Right hindlimb (tissue), 1 donor: ENCODE measurements around the gene PCSK6.

ENCODE experiments used
- DNase-seq: peaks from one replicate; pipeline ENCODE4 v3.0.0-alpha.2; 2018

PCSK6 gene

DNA sequence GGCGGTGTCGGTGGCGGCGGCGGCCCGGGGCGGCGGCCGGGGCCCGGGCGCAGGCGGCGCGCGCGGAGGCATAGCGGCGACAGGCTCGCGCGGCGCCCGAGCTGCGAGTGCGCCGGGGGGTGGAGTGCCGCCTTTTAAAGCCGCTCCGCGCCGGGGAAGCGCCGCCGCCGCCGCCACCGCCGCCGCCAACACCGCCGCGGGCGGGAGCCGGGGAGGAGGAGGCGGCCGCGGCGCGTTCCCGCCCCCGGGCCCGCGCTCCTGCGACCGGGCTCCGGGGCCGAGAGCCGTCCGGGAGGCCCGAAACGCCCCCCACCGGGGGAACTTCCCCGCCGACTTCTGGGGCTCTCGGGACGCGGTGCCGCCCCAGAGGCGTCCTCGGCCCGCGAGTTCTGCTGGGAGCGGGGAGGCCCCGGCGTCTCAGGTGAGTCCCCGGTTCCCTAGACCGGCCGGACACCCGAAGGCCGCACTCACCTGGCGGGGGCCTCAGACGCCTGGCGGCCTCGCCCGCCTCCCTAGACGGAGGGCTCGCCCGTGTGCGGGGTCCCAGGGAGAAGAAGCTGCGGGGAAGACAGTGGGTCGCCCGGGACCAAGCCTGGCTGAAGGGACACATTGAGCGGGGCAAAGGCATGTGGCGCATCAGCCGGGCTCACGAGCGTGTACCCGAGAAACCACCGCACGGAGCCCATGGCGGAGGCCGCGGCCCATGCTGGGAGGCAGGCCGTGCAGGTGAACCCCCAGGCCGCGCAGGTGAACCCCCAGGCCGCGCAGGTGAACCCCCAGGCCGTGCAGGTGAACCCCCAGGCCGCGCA, at the start of gene PCSK6:
Gene PCSK6, minus strand, starts transcription at position 109 of the 809 bp plus-strand sequence. Its CDS starts 37 bp downstream, at position 72.
- no peak for DNase-seq

DNA sequence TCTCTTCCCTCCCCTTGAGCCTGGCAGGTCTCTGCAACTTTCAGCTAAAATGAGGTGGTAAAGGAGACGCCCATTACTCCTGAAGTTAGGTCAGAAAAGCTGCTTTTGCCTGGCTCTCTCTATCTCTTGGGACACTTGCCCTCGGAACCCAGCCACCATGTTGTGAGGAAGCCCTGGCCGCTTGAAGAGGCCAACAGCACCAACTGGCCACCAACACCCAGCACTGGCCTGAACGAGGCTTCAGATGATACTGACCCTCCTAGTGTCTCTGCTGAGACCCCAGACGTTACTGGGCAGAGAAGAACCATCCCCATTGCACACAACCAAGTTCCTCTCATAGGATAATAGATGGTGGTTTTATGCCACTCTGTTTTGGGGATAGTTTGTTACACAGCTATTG, 49.5 kb upstream of the PCSK6 start:
- DNase-seq: no peak

DNA sequence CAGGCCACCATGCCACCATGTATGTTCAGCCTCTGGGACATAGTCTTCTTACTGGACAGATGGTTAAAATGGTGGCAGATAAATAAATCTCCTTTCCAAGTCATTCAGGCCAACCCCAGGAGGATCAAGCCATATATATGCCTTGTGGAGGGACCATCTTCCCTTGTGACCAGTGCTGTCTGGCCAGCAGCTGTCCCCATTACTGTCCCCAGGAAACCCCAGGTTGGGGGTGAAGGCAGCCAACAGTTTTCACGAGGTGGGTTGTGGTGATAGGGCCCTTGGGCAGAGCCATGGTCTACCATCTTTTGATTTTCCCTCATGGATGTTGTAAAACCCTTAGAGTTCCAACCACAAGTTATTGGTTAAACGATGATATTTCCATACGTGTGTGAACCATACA, 48.7 kb upstream of the PCSK6 start:
- DNase-seq: no peak

DNA sequence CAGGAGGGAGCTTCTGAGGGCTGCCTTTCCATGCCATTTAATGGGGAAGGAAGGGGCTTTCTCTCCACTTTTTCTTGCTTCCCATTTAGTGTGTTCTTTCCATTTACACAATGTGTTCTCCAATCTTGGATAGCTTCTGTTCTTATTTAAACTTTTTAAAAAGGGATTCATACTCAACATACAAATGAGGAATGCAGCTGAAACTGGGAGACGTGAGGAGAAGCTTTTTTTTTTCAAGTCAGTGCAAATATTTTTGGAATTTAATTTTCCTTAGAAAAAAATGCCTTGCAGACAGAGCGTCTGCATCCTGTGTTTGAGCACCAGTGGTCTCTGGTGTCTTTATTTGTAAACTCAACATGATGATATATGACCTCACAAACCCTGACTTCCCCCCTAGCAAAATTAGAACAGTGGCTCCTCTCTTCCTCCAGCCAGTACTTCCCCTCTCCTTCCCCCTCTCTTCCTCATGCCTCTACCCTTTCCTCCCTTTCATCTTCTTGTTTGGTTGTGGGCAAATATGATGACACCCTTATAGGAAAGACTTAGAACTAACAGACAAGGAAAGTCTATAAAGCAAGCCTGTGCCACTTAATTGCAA, 48.1 kb upstream of the PCSK6 start:
- DNase-seq: no peak

DNA sequence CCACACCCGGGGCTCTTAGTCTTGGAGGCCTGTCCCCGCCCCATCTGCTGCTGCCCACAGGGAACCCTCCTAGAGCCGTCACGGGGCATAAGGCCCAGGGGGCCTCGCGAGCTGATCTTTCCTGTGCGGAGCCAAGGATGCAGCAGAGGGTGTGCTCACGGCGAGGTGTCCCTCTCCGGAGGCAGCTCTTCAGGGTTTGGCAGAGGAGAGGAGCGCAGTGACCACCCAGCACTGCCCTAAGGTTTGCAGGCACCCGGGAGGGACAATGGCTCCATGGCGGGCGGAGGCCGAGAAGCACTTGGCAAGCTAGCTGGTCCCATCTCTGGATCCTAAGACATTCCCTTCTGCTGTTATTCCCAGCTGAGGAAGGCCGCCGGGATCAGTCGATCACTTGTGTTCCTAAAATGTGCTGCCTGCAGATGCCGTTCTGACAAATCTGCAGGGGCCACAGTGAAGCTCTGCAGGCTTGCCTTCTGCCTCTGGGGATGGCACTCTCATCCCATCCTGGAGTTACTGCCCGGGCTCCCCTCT, 47.4 kb upstream of the PCSK6 start:
- DNase-seq: no peak

DNA sequence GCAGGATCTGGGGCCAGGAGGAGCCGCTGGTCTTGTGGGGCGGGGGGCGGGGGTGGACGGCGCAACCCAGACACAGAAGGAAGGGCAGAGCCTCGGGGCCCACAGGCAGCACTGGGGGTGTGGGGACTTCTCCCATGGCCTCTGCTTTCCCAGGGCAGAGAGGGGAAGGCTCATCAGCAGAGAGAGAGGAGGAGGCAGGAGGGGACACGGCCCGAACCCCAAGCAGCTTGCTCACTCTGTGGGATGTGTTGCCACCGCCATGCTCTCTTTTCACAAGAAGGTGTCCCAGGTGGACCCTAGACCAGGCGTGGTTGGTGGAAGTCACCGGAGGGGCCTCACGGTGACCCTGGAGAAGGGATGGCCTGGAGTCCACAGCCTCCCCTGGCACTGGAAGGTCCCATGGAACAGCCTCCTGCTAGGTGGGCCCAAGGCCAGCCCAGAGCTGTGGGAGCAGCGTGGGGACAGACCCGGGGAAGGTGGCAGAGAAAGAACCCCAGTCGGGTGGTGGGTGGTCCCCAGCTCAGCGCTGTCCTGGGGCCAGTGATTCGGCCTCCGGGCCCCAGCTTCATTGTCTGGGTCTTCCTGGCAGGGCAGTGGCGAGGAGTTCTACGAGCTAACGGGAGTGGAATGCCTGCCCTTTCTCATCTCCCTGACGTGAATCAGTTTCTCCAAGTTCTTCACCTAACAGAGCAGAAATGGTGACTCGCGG, 46.8 kb upstream of the PCSK6 start:
- DNase-seq: no peak

DNA sequence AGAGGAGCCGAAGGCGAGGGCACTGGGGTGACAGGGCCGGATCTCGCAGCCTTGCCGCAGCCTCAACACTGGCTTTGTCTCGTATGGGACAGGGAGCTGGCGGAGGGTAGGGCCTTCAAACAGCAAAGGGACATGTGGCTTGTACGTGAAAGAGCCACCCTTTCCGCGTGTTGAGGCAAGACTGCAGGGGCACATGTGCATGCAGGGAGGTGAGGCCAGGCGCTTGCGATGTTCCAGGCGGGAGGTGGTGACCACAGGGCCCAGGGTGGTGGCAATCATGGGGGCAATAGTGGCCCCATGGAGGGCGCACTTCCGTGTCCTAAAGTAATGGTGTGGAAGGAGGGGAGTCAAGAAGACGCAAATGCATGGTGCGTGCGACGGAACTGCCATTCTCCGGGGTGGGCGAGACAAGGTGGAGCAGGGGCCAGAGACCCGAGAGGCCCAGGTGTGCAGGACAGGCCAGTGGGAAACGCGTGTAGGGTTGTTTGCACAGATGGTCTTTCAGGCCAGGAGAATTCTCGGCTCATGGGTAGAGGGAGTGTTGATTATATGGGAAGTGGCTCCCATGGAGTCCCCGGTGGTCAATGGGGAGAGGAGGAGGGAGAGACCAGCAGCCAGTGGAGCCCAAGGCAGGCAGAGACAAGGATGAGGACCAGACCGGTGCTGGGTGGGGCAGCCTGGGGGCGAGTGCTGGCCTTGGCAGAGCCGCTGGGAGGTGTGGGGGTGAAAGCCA, 45.8 kb upstream of the PCSK6 start:
- no peak for DNase-seq

DNA sequence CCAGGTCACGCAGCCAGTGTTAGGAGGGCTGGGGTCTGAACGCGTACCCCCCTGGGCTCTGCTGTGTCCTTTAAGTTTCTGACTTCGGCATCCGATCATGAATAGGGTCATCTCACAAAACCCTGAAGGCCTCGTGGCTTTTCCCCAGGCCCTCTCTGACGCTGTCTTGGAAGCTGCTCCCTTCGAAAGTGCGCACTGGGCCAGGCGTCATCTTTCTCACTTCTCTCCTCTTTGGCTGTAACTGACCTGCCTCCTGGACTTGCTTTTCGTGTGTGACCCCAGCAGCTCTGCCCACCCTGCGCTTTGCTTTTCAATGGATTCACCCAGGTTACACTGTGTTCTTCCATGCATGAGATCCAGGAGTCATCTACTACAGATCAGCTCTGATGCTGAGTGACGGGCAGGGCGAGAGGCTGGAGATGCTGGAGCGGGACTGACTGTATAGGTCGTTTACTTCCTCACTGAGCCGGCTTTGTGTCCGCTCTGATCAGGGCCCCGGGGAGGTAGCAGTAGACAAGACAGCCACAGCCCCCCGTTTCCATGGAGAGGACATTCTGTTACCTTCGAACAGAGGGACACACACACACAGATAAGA, 45.0 kb upstream of the PCSK6 start:
- DNase-seq: no peak

DNA sequence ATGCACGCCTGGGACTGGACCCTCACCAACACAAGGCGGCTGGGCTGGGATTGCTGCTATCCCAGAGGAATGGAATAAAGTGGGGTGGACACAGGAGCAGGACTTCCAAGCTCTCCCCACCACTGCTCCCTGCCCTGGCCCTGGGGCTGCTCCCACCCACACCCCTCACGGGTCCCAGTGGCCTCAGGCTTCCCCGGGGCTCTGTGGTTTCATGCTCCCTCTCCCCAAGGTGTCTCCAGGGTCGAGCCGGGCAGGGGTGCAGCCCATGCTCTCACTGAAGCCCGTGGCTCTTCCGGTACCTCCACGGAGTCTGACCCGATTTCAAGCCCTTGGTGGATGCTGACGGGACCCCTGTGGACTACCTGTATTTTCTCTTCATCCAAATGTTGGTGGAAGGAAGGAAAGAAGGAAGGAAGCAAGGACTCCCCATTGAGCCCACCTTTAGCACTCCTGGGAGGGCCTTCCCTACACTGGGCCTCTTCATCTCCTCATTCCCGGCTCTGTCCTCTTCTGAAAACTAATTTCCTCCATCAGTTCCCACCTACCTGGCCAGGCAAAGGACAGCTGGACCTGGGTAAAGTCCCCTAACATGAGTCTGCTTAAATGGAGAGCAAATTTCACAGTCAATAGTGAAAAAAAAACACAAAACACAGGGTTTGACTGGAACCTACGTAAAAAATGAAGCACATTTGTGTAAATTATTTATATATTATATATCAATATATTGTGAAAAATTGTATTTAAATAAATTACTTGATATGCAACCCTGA, 44.0 kb upstream of the PCSK6 start:
- DNase-seq: no peak

DNA sequence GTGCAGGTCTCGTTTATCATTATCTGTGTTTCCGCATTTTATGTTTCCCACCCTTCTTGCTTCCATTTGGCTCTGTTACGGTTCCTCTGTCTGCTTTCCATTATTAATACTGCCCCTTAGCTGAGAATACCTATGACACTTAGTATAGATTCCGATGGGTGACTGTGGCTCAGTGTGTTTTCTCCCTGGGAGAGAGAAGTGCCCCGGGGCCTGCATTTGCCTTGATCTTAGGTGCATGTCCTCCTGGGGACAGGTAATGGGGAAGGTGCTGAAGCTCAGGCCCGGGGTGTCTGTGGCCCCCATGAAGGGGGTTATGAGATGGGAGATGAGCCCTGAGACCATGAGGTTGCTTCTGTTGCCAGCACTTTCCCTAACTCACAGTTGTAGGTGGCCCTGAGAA, 43.4 kb upstream of the PCSK6 start:
- DNase-seq: no peak

DNA sequence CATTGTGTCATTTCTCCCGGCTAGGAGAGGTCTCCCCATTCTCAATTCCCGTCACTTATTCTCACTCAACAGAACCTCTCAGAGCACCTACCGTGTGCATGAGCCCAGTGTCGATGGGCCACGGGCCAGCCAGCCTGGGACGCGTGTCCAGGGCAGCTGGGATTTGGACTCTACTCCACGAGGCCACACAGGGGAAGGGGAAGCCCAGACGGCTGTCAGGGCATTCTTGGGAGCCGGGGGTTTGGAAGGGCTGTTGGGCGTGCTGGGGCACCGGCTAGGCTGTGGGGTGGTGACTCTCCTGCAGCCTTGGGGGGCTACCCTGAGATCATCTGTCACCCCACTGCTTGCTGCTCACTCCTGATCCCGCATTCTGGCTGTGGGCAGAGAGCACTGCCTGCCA, 41.7 kb upstream of the PCSK6 start:
- DNase-seq: no peak

DNA sequence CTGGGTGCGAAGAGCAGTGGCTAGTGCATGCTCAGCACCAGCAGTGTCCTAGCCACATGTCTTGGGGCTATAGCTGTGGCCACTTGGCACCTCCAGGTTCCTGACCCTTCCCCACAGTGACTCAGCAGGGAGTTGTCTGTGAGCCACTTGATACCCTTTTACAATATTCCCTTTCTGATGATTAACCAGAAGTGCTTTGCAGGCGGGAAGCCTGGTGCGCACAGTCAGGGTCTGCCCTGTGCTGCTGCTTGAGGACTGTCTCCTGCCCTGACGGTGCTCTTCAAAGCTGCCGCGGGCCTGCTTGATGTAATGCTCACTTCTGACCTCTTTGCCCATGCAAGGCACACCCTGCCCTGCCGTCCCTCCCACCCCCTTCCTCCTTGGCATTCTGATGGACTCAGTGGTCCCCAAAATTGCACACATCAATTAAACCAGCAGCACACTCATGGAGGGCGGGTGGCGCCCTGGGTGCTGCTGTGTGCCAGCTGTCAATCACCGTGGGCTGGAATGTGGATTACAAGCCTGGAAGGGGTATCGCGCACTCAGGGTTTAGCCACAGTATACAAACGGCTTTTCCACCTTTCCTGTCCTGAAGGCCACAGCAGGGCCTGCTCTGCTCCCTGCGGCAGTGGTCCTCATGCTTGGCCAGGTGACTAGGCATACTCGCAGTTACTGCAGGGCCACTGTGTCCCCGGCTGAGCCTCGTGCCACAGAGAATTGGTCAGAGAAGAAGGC, 40.9 kb upstream of the PCSK6 start:
- no peak for DNase-seq

DNA sequence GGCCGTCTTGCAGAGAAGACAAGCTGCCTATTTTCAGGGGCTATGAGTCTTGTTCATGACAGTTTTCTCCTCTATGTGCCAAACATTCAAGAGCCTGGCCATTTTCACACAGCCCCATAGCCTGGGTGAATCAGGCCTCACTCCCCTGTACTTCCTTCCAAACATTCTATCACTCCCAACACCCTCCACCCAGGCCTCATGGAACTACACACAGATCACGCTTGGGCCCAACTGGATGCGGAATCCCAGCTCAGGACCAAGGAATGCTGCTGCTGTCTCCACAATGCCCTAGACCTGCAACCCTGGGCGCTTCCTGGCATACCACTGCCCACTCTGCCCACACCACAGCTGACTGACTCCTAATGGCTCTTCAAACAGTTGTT, 39.4 kb upstream of the PCSK6 start:
- DNase-seq: no peak

DNA sequence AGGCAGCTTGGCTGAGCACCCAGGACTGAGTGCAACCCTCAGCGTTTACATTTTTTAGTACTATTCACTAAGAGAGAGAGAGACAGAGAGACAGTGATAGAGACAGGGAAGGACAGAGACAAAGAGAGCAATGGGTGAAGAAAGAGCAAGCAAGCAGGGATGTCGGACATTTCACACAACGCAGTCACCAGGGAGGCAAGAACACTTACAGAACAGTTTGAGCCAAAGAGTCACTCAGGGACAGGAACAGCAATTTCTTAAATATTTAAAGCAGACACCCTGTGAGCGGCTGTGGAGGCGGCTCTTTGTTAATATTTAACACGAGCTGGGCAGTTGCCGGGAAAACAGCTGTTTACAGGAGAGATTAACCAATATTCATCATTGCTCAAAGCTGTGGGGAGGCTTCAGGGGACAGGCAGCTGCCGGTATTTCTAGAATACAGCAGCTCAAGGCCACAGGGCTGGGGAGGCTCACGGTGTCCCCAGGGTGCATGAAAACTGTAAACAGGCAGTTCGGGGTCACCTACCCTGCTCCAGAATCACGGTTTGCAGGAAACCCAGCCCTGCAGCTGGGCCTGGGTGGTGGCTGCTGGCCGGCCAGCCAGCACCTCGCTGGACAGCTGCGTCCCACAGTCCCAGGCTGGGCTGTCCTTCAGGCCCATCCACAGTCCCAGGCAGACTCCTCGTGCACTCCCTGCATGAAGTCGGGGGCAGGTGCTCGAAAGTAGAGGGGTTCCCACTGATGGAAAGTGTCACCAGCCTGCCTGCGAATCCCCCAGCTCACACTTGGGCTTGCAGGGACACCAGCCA, 38.8 kb upstream of the PCSK6 start:
- peak; percentile 79 for DNase-seq

DNA sequence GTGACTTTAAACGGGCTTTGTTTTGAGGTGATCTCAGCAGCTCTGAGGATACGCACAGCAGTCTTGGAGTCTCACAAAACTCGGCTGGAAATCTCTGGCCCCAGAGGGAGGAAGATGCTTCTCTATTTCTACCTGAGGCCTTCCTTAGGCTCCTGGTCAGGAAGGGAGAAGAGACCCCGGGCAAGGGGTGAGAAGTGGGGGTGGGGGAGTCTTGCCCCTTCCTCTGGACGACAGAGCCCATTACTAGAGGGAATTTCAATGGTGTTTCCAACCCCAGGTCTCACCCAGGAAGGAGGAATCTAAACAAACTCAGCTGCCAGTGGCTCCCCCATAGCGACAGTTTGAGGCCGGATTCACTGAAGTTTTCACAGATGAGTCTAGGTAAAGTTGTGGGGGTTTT, 37.4 kb upstream of the PCSK6 start:
- DNase-seq: no peak

DNA sequence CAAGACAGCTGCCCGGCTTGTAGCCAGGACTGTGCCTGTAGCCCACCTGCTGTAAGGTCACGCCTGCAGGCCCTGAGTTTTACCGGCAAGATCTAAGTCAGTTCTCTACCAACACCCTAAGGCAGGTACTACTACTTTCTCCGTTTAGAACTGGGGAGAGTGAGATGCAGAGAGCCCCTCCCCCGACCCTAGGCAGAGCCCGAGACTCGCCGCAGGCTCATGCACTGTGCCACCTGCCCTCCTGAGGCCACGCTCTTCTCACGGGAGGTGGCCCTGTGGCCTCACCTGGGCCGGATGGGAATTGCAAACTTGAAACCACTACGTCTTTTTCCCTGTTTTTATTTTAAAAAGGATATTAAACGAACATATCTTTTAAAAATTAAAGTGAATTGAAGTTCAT, 36.9 kb upstream of the PCSK6 start:
- DNase-seq: no peak

DNA sequence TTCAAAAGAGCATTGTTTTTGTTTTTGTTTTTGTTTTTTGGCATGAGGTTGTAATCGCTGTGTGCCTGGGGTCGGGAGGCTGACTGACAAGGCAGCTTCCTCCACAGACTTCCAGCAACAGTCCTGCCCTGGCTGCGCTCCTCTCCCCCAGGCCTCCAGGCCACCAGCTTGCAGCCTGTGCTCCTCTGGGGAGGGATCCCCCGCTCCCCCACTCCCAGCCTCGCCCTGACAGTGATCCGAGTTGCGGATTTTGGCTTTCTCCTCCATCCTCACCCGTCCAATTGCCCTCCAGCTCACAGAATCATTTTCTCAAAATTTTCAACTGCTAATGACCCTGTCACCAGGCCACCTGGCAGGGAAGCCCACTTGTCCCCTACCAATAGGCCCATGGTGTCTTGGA, 36.5 kb upstream of the PCSK6 start:
- no peak for DNase-seq

DNA sequence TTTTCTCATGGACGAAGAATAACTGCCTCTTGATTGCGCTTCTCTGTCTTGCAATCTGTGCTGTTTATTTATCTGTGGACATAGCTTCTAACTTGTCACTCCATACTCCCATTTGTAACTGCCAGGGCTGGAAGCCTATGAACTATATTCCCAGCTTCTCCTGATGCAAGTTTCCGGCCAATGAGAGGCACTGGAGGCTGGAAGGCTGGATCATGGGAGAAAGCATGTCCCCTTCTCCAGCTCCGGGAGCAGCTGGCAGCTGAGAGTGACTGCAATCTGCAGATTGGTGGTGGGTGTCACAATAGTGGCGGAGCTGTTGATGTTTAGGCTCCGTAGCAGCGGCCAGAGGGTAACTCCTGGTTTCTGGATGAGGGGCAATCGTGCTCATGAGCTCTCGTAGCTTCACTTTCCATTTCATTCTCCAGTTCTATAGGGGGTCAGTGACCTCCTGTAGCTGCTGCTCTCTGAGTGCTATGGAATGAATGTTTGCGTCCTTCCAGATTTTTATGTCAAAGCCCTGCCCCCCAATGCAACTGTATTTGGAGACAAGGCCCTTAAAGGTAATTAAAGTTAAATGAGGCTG, 35.7 kb upstream of the PCSK6 start:
- no peak for DNase-seq

DNA sequence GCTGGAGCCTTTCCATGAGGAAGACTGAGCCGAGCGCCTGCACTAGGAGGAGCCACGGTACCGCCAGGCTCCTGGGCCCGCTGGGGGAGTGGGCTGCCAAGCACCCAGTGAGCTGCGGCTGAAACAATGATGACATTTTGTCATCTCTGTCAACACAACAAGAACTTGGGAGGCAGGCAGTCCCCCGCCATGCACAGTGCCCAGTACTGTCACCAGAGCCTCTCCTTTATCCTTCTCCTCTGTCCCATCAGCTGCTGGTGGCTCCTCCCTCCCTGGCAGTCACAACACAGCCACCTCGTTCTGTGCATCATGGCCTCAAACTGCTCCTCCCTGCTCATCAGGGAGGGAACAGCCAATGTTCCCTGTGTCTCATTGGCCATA, 34.0 kb upstream of the PCSK6 start:
- no peak for DNase-seq
